GM12892 (cell line): ENCODE data around the gene IL1RAPL1.

Source experiments
- POLR2A ChIP-seq: IDR thresholded peaks from 2 replicates; pipeline ENCODE4 v1.6.1; 2011; ENCODE audit warnings: low read depth, low read length, control low read depth
- POLR2AphosphoS5 ChIP-seq: IDR thresholded peaks from 2 replicates; pipeline ENCODE4 v1.6.1; 2011; ENCODE audit warnings: low read depth, low read length, control low read depth
- TAF1 ChIP-seq: IDR thresholded peaks from 2 replicates; pipeline ENCODE4 v1.6.1; 2011; ENCODE audit warnings: low read depth, mild to moderate bottlenecking, control low read depth, low read length, borderline replicate concordance

- TF ChIP-seq POLR2A (no peak), TAF1 (no peak), POLR2AphosphoS5 (no peak)
These were observed 40.9 kb downstream of the IL1RAPL1 start for GRCh38 chrX:28628120-28628519.
